ENCODE data around the gene RALGAPA1.

GRCh38 chr14:35682802-35683201 is 126.3 kb downstream of the RALGAPA1 start:
- TF ChIP-seq REST (IDR thresholded peaks at IDR 0.05; ENCODE audit: insufficient read depth in 1 of 2, low read depth in 2 of 2, low read length in 2 of 2) (no peak), TAF1 (IDR thresholded peaks at IDR 0.05; ENCODE audit: borderline replicate concordance, insufficient read depth, low read length) (no peak)

Data from PFSK-1 (cell line).